ENCODE data around the gene TBC1D20. TPM values are rescaled to one million over a fixed set of nuclear protein-coding genes. Genes with fewer than 3 reads are reported as not detected.

Gene TBC1D20
- total RNA-seq, 1 donor from 2014 or later = 40.7 TPM

- TF ChIP-seq CTCF (IDR thresholded peaks at IDR 0.05; ENCODE audit: insufficient read depth, low read length, poor library complexity, severe bottlenecking) = no peak
- H3K36me3 ChIP-seq (ENCODE audit: control insufficient read depth, insufficient read depth, low read length) = peaks cover 2% of the 10 kb centered on the region
Observed at GRCh38 chr20:503048-503737, 40.9 kb upstream of the TBC1D20 start.

DNA sequence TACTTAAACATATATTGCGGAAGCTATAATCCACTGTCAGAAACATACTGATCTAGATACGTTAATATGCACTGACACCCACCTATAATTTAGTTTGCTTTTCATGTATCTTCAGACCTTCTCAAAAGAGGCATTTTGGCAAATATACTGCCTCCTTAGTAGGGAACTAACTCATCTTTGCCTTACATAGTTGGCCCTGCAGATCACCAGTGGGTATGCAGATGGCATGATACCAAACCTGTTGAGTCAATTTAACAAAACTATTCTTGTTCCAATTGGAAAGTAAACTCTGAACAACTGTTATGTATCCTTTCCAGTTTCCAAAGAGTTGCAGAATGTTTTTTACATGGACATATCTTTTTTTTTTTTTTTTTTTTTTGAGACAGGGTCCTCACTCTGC is 35.6 kb upstream of the TBC1D20 start:
- H3K4me3 ChIP-seq (ENCODE audit: low read depth, low read length) = no peak overlapping the region
- no peak for TF ChIP-seq CTCF (IDR thresholded peaks at IDR 0.05; ENCODE audit: insufficient read depth, low read length, poor library complexity, severe bottlenecking)
- no peak for DNase-seq (ENCODE audit: low read depth)
- peaks cover 2% of the 10 kb centered on the region for H3K36me3 ChIP-seq (ENCODE audit: control insufficient read depth, insufficient read depth, low read length)
- H3K27me3 ChIP-seq (ENCODE audit: control insufficient read depth, insufficient read depth, low read length) = no peaks in the 10 kb centered on the region

More at GRCh38 chr20:503048-503737, 40.9 kb upstream of the TBC1D20 start:
- no peak overlapping the region for H3K4me3 ChIP-seq (ENCODE audit: low read depth, low read length)
- no peak for DNase-seq (ENCODE audit: low read depth)
- H3K27me3 ChIP-seq (ENCODE audit: control insufficient read depth, insufficient read depth, low read length) = no peaks in the 10 kb centered on the region

DNA sequence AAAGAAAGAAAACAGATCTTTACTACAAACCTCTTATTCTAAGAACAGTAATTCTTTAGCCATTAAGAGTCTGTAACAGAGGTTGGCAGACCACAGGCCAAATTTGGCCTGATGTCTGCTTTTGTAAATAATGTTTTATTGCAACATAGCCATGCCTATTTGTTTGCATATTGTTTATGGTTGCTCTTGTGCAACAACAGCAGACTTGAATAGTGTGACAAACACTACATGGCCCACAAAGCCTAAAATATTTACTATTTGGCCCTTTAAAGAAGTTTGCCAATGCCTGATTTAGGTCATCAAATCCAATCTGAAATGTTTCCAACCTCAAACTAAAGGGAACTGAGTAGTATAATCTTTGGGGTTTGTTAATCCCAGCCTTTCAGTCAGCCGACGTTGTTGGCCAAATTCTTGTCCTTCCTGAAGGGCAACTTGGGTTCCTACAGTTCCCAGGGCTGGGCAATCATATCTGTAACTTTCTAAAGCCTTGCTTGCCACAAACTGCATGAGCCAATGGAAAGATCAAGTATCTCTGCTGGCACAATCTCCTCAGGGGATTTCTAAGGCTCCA is 33.9 kb upstream of the TBC1D20 start:
- TF ChIP-seq CTCF (IDR thresholded peaks at IDR 0.05; ENCODE audit: insufficient read depth, low read length, poor library complexity, severe bottlenecking) = no peak
- Histone ChIP-seq H3K27me3 (ENCODE audit: control insufficient read depth, insufficient read depth, low read length) (no peaks in the 10 kb centered on the region), H3K36me3 (ENCODE audit: control insufficient read depth, insufficient read depth, low read length) (peaks cover 2% of the 10 kb centered on the region), H3K4me3 (ENCODE audit: low read depth, low read length) (no peak overlapping the region)
- DNase-seq (ENCODE audit: low read depth) = no peak

DNA sequence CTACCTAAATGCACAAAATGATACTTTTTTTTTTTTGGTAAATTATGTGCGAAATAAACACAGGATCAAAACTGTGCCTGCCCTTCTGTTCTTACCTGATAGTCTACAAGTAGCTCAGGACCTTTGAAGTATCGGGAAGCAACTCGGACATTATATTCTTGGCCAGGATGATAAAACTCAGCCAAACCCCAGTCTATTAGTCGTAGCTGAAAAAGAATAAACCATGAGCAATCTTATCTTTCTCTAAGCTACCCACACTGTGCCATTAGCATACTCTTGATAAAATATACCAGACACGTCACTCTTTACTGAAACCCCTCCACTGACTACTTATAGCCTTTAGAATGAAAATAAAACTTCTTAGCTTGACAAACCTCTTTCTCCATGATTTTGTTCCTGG is 29.8 kb upstream of the TBC1D20 start:
- Histone ChIP-seq H3K36me3 (ENCODE audit: control insufficient read depth, insufficient read depth, low read length) (peaks cover 2% of the 10 kb centered on the region), H3K4me3 (ENCODE audit: low read depth, low read length) (no peak overlapping the region), H3K27me3 (ENCODE audit: control insufficient read depth, insufficient read depth, low read length) (no peaks in the 10 kb centered on the region)
- DNase-seq (ENCODE audit: low read depth) = no peak
- TF ChIP-seq CTCF (IDR thresholded peaks at IDR 0.05; ENCODE audit: insufficient read depth, low read length, poor library complexity, severe bottlenecking) = no peak

- no peaks in the 10 kb centered on the region for H3K27me3 ChIP-seq (ENCODE audit: control insufficient read depth, insufficient read depth, low read length)
- peaks cover 3% of the 10 kb centered on the region for H3K36me3 ChIP-seq (ENCODE audit: control insufficient read depth, insufficient read depth, low read length)
- H3K4me3 ChIP-seq (ENCODE audit: low read depth, low read length) = no peak overlapping the region
- no peak for TF ChIP-seq CTCF (IDR thresholded peaks at IDR 0.05; ENCODE audit: insufficient read depth, low read length, poor library complexity, severe bottlenecking)
- DNase-seq (ENCODE audit: low read depth) = no peak
Observed at GRCh38 chr20:487655-488054, 25.3 kb upstream of the TBC1D20 start.

Data from kidney epithelial cell (primary cell).